GM21447 (cell line): Measurements from ENCODE around the gene RANBP9.

Experiments used
- ATAC-seq: cut with Tn5 transposase; IDR thresholded peaks from one replicate; pipeline ENCODE4 v1.9.1; 2021; ENCODE audit not compliant: unreplicated experiment

Gene RANBP9

GRCh38 chr6:13679996-13680395 lies 31.6 kb downstream of the RANBP9 start:
- ATAC-seq: no peak

GRCh38 chr6:13678255-13678983 lies 33.2 kb downstream of the RANBP9 start:
- ATAC-seq: no peak

- ATAC-seq: no peak
Measured at GRCh38 chr6:13677878-13678254, 33.8 kb downstream of the RANBP9 start.

GRCh38 chr6:13676551-13677156 lies 35.0 kb downstream of the RANBP9 start:
- ATAC-seq: no peak

- no peak for ATAC-seq
Measured at GRCh38 chr6:13674533-13675190, 37.0 kb downstream of the RANBP9 start.

GRCh38 chr6:13673825-13674444 lies 37.7 kb downstream of the RANBP9 start:
- no peak for ATAC-seq

- no peak for ATAC-seq
Measured at GRCh38 chr6:13673368-13673767, 38.3 kb downstream of the RANBP9 start.

GRCh38 chr6:13672904-13673303 lies 38.7 kb downstream of the RANBP9 start:
- ATAC-seq: no peak

GRCh38 chr6:13671548-13672127 lies 40.0 kb downstream of the RANBP9 start:
- no peak for ATAC-seq

- no peak for ATAC-seq
Measured at GRCh38 chr6:13669476-13669875, 42.2 kb downstream of the RANBP9 start.

GRCh38 chr6:13668291-13668928 lies 43.2 kb downstream of the RANBP9 start:
- peak; percentile 78 for ATAC-seq

- ATAC-seq: no peak
Measured at GRCh38 chr6:13667655-13668054, 44.0 kb downstream of the RANBP9 start.

GRCh38 chr6:13666194-13667105 lies 45.2 kb downstream of the RANBP9 start:
- ATAC-seq: no peak

GRCh38 chr6:13664703-13665352 lies 46.8 kb downstream of the RANBP9 start:
- no peak for ATAC-seq

- ATAC-seq: no peak
Measured at GRCh38 chr6:13663986-13664385, 47.6 kb downstream of the RANBP9 start.

GRCh38 chr6:13662651-13663334 lies 48.8 kb downstream of the RANBP9 start:
- no peak for ATAC-seq

GRCh38 chr6:13661647-13662046 lies 50.0 kb downstream of the RANBP9 start:
- ATAC-seq: no peak

GRCh38 chr6:13660893-13661292 lies 50.7 kb downstream of the RANBP9 start:
- ATAC-seq: no peak

- no peak for ATAC-seq
Measured at GRCh38 chr6:13660273-13660672, 51.4 kb downstream of the RANBP9 start.
